HUDEP-2 (cell line): ENCODE measurements around the gene NFX1.

Source experiments
- DNase-seq, 76 experiments: peaks; one replicate each; lab custom pipeline; 2025; ENCODE audit not compliant: unreplicated experiment in 76 of 76; lab: John Stamatoyannopoulos, UW

Gene NFX1

DNA sequence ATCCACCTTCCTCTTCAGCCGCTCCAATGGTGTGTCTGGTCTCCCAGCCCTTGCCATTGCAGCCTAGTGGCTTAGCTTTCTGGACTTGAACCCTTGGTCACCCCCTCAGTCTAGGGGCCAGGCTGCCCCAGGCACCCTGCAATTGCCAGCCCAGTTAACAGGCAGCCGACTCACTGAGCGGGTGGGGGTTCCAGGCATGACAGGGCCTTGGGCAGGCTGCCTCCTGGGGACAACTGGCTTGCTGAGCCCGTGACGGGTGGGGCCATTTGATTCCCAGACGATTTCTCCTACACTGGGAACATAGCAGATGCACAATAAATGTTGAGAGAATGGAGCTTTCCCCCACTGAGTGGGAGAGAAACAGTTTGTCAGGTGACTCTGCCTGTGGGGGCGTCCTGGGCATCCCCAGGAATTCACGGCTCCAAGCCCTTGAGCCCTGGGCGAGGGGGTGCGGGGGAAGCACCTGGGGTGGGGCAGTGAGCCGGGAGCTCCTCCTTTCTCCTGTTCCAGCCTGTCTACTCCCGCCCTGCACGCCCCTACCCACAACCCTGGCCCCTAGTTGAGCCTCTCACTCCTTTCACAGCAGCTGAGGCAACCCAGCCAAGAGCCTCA lies 124.7 kb downstream of the NFX1 start:
- peak in 6 of 76 experiments; percentile 10 to 23 (median 14) for DNase-seq

DNA sequence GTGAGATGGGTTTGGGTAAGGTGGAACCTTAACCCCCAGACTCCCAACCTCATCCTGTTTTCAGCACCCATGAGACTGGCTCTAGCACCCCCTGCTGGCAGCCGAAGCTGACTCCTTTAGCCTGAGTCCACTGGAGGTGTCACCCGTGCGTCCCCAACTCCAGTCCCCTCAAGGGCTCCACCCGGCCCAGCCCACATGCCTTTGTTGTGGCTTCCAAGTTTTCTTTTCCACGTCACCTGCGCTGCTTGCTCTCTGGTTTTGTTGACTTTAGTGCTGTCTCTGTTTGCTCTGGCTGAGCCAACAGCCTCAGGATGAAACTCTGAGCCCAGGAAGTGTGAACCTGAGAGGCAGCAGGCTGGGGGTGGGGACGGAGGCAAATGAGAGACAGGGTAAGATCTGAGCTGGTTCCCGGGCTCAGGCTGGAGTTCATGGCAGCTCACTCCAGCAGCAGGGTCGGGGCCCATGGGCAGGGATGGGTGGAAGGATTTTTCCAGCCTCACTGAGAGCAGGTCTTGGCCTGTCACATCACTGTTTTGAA lies 125.3 kb downstream of the NFX1 start:
- peak in 56 of 76 experiments; percentile 9 to 71 (median 46) for DNase-seq

DNA sequence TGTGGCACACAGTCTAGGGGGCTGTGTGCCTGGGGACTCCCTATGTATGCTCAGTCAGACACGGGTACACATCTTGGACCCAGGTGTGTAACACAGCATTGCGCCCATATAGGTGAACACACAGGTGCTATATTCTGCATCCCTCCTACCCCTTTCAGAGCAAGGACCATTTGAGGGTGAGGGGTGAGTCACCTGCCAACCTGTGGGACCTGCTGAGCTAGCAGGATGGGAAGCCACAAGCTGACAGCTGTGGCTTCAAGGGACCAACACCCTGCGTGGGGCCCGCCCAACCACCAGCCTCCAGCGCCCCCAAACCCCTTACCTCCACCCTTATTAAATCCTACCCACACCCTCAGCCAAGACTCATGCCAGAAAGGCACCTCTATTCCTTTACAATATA lies 126.7 kb downstream of the NFX1 start:
- DNase-seq, result no peak

DNA sequence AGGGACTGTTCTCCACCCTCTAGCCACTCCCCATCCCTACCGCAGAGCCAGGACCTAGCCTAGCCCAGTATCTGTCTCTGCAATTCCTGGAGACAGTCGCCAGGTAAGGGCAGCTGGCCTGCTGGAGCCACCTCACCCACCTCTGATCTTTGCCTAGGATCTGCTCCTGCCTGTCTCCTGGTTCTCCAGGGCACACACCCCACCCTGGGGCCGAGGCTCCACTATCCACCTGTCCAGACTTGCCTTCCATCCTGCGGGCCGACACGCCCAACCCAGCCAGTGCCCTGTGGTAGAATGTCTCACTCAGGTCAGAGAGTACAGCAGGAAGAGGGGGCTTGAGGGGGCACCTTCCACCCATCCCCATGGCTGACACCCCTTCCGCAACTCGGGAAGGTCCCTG lies 127.8 kb downstream of the NFX1 start:
- no peak for DNase-seq

DNA sequence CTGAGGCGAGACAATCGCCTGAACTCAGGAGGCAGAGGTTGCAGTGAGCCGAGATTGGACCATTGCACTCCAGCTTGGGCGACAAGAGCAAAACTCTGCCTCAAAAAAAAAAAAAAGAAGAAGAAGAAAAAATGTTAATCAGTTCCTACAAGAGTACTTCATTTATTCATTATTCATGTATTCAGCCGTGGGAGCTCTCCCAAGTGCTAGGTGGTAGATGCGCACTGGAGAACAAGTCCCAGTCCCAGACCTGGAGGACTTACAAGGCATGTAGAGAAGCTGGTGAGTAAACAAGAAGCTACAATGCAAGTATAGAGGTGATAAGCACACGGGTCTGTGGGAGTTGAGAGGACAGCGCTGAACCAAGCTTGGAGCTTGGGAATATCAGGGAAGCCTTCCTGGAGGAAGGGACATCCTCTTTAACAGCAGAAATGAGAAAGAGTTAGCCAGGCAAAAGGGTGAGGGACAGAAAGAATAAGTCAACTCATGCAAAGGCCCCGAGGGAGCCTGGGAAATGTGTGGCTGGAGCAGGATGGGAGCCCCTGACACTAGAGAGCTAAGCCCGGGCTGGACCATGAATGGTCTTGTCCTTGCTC lies 129.5 kb downstream of the NFX1 start:
- DNase-seq, result no peak
